H1 (cell line): ENCODE data around the gene RPS6KA4. TPM values are rescaled to one million over a fixed set of nuclear protein-coding genes. Genes with fewer than 3 reads are reported as not detected.

Source experiments
- POLR2A ChIP-seq, 2 experiments: IDR thresholded peaks; 1 replicate in 1 of 2; 2 replicates in 1 of 2; pipeline ENCODE4 v1.6.1; 2011; ENCODE audit warnings: low read depth in 2 of 2, low read length in 2 of 2, mild to moderate bottlenecking in 2 of 2; ENCODE audit errors: control extremely low read depth in 1 of 2
- SP1 ChIP-seq: IDR thresholded peaks from 2 replicates; pipeline ENCODE4 v1.6.1; 2011; ENCODE audit warnings: low read depth, low read length
- SRF ChIP-seq: IDR thresholded peaks from 2 replicates; pipeline ENCODE4 v1.6.1; 2011; ENCODE audit warnings: mild to moderate bottlenecking, low read depth, low read length, moderate library complexity
- polyA plus RNA-seq, 7 experiments: library from polyadenylated mRNA; depleted of rRNA in 3 of 7; stranded (reverse) in 5 of 7; unstranded in 2 of 7; fragments of >200 nt in 5 of 7; fragments of 200-250 nt in 2 of 7; gene quantifications; 1 replicate in 5 of 7; 2 replicates in 1 of 7; 4 replicates in 1 of 7; pipeline versions ENCODE4 v1.2.1 to v1.2.3, GENCODE V29; 2011 to 2013; ENCODE audit warnings: missing spikeins in 2 of 7, mixed read lengths in 2 of 7
- total RNA-seq: library from RNA; stranded (reverse); fragmentation: NEBNext Ultra II Directional; extraction: Animal tissue kit (Norgen Biotek cat#: 25700); gene quantifications from 2 replicates; pipeline ENCODE4 v1.2.1, GENCODE V29; 2021

Gene RPS6KA4
- total and polyA plus RNA-seq, 2 of the 8 experiments (the other 6 are each of a cell fraction or from before 2014, with no cell fraction given): 8.2 to 12.6 TPM

DNA sequence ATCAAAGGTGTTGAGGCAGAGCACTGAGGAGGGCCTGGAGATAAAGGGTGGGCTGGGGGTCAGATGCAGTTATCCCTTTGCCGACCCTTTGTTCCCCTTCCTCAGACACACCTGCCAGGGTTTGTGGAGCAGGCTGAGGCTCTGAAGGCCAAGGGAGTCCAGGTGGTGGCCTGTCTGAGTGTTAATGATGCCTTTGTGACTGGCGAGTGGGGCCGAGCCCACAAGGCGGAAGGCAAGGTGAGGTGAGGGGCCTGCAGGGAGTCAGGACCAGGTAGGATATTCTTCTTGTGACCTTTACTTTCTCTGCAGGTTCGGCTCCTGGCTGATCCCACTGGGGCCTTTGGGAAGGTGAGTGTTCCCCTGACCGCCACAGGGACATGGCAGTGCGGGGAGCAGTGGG is 38.4 kb upstream of the RPS6KA4 start (continued):
- TF ChIP-seq SRF: no peak
- TF ChIP-seq POLR2A (IDR thresholded peaks at IDR 0.05; ENCODE audit: control extremely low read depth in 1 of 2, low read depth in 2 of 2, low read length in 2 of 2): no peak
- TF ChIP-seq SP1: no peak
